Esophagus mucosa (tissue), 1 donor: ENCODE data around the gene IDNK. TPM values are rescaled to one million over a fixed set of nuclear protein-coding genes. Genes with fewer than 3 reads are reported as not detected.

Experiments
- total RNA-seq: library from RNA; stranded (reverse); gene quantifications from one replicate; pipeline ENCODE4 v1.2.4, GENCODE V29; 2023
- donor health status: DM: yes; HTN: yes; CAD: no.

IDNK gene
- total RNA-seq, 1 donor from 2014 or later = 4.8 TPM

Other genes starting within 250 kb of the IDNK start
- 0.60 TPM for gene FRMD3, start 84.7 kb upstream of the IDNK start, total RNA-seq
- 83.3 TPM for gene UBQLN1, start 84.8 kb downstream of the IDNK start, total RNA-seq
- gene GKAP1, start 194.6 kb downstream of the IDNK start, total RNA-seq = 1.6 TPM